Measurements from ENCODE around the gene PCDHB2.
"Not testable (repeated sequence)": the region's sequence is repeated elsewhere in the genome, so short reads cannot be mapped to it uniquely, and the experiment has no call there.

GRCh38 chr5:141102471-141102870, 8.1 kb downstream of the PCDHB2 start:
- not testable (repeated sequence) for TF ChIP-seq CTCF (IDR thresholded peaks at IDR 0.05; ENCODE audit: poor library complexity); EZH2 (IDR thresholded peaks at IDR 0.05; ENCODE audit: borderline replicate concordance)

All from hepatocyte (in vitro differentiated cells).